ENCODE measurements around the gene SEPTIN1. TPM values are rescaled to one million over a fixed set of nuclear protein-coding genes. Genes with fewer than 3 reads are reported as not detected.

The SEPTIN1 gene
- total and polyA plus RNA-seq, 2 of the 13 experiments (the other 11 are each of a cell fraction or from before 2014, with no cell fraction given): 0.18 to 0.67 TPM

DNA sequence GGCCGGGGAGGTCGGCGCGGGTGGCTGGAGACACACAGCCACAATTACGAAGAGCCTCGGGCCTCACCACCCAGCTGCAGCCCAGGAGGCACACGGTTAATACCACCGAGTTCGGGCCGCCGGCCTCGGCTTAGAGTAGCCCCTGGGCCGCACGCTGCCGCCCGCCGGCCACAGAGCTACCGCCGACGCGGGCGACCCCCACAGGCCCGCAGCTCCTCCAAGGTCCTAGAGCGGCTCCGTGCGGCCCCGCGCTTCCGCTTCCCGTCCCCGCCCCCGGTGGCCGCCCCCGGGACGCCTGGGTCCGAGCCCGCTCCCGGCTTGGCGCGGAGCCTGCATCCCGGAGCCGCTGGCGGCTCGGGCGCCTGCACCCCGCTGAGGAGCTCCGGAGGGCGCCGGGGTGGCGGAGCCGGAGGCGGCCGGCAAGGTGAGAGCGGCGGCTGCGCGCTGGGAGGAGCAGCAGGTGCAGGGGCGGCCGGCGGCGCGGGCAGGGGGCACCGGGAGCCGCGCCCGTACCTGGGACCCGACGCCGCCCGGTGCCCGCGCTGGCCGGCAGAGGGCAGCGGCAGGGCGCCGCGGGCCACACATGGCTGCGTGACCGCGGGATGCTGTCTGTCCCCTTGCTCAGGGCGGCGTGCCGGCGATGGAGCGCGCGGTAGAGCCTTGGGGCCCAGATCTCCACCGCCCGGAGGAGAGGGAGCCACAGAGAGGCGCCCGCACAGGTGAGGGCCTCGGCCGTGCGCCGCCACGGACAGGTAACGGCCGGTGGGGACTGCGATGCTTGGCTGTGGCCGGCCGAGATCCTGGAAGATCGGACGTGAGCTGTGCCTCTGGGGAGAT lies 13.0 kb upstream of the SEPTIN1 start, which contains the start of gene ZNF48 (continued):
- no peak; the same call in 1 of the 2 replicates for TF ChIP-seq ZNF275 (CRISPR knock-in tag; IDR thresholded peaks at IDR 0.05; ENCODE audit: borderline replicate concordance)
- TF ChIP-seq, protein P1, sequence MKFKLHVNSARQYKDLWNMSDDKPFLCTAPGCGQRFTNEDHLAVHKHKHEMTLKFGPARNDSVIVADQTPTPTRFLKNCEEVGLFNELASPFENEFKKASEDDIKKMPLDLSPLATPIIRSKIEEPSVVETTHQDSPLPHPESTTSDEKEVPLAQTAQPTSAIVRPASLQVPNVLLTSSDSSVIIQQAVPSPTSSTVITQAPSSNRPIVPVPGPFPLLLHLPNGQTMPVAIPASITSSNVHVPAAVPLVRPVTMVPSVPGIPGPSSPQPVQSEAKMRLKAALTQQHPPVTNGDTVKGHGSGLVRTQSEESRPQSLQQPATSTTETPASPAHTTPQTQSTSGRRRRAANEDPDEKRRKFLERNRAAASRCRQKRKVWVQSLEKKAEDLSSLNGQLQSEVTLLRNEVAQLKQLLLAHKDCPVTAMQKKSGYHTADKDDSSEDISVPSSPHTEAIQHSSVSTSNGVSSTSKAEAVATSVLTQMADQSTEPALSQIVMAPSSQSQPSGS (CRISPR knock-in tag; IDR thresholded peaks at IDR 0.05): peak; percentile 73
- no peak for TF ChIP-seq MLLT10 (CRISPR knock-in tag; IDR thresholded peaks at IDR 0.05)
- TF ChIP-seq ZUFSP (CRISPR knock-in tag; IDR thresholded peaks at IDR 0.05; ENCODE audit: borderline replicate concordance): no peak
- TF ChIP-seq, protein P2, sequence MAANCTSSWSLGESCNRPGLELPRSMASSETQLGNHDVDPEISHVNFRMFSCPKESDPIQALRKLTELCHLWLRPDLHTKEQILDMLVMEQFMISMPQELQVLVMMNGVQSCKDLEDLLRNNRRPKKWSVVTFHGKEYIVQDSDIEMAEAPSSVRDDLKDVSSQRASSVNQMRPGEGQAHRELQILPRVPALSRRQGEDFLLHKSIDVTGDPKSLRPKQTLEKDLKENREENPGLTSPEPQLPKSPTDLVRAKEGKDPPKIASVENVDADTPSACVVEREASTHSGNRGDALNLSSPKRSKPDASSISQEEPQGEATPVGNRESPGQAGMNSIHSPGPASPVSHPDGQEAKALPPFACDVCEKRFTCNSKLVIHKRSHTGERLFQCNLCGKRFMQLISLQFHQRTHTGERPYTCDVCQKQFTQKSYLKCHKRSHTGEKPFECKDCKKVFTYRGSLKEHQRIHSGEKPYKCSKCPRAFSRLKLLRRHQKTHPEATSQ (CRISPR knock-in tag; IDR thresholded peaks at IDR 0.05; ENCODE audit: borderline replicate concordance): no peak
- no peak; the same call in 1 of the 2 replicates for TF ChIP-seq MEIS2 (CRISPR knock-in tag; IDR thresholded peaks at IDR 0.05)
- no peak for TF ChIP-seq TMF1 (CRISPR knock-in tag; IDR thresholded peaks at IDR 0.05; ENCODE audit: low read depth)
- peak; percentile 92 for TF ChIP-seq ZNF891 (CRISPR knock-in tag; IDR thresholded peaks at IDR 0.05)
- 0 out of 2 replicates have a peak, but pooled peaks have one; percentile 40 for TF ChIP-seq ZIK1 (CRISPR knock-in tag; IDR thresholded peaks at IDR 0.05; ENCODE audit: borderline replicate concordance, low read depth)
- TF ChIP-seq, protein P3, sequence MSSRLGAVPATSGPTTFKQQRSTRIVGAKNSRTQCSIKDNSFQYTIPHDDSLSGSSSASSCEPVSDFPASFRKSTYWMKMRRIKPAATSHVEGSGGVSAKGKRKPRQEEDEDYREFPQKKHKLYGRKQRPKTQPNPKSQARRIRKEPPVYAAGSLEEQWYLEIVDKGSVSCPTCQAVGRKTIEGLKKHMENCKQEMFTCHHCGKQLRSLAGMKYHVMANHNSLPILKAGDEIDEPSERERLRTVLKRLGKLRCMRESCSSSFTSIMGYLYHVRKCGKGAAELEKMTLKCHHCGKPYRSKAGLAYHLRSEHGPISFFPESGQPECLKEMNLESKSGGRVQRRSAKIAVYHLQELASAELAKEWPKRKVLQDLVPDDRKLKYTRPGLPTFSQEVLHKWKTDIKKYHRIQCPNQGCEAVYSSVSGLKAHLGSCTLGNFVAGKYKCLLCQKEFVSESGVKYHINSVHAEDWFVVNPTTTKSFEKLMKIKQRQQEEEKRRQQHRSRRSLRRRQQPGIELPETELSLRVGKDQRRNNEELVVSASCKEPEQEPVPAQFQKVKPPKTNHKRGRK (CRISPR knock-in tag; IDR thresholded peaks at IDR 0.05): peak; percentile 30; the same call in 1 of the 2 replicates
- peak; percentile 43; the same call in 1 of the 2 replicates for TF ChIP-seq ZBTB20 (CRISPR knock-in tag; IDR thresholded peaks at IDR 0.05; ENCODE audit: borderline replicate concordance, low read depth)
- TF ChIP-seq EP300 (IDR thresholded peaks at IDR 0.05; ENCODE audit: low read depth in 2 of 2, low read length in 2 of 2): 0 out of 4 replicates have a peak, but pooled peaks of 1 of the 2 experiments have one; percentile 19
- TF ChIP-seq EP300 (CRISPR knock-in tag; IDR thresholded peaks at IDR 0.05; ENCODE audit: borderline replicate concordance): peak; percentile 53; the same call in 1 of the 2 replicates
- TF ChIP-seq TBX3 (IDR thresholded peaks at IDR 0.05; ENCODE audit: borderline replicate concordance): no peak
- 0 out of 2 replicates have a peak, but pooled peaks have one; percentile 23 for TF ChIP-seq ZNF703 (CRISPR knock-in tag; IDR thresholded peaks at IDR 0.05; ENCODE audit: borderline replicate concordance)
- TF ChIP-seq ZNF614 (CRISPR knock-in tag; IDR thresholded peaks at IDR 0.05; ENCODE audit: borderline replicate concordance): peak; percentile 44; the same call in 1 of the 2 replicates
- peak; percentile 93 for TF ChIP-seq MXI1 (IDR thresholded peaks at IDR 0.05; ENCODE audit: borderline replicate concordance, low read depth, low read length)
- TF ChIP-seq MAFF (IDR thresholded peaks at IDR 0.05; ENCODE audit: low read depth, low read length): no peak
- TF ChIP-seq HMG20A (CRISPR knock-in tag; IDR thresholded peaks at IDR 0.05; ENCODE audit: borderline replicate concordance): no peak; the same call in 1 of the 2 replicates
- no peak for TF ChIP-seq RBAK (CRISPR knock-in tag; IDR thresholded peaks at IDR 0.05)
